HepG2 (cell line): ENCODE data around the gene FGD2. TPM values are rescaled to one million over a fixed set of nuclear protein-coding genes. Genes with fewer than 3 reads are reported as not detected.

Experiments used
- ARHGAP35 ChIP-seq: sonication (generic); formaldehyde crosslinking; IDR thresholded peaks from 2 replicates; pipeline ENCODE4 v1.9.0; 2022; ENCODE audit warnings: mild to moderate bottlenecking, inconsistent platforms, moderate library complexity, missing genetic modification reagents, borderline replicate concordance
- ATF7 ChIP-seq, 2 experiments: fragments of 450-650 bp in 1 of 2; sonication (generic) in 1 of 2; formaldehyde crosslinking in 1 of 2; IDR thresholded peaks; 2 replicates each; pipeline versions ENCODE4 v1.4.0 to v1.6.1; 2016 to 2020; ENCODE audit warnings: antibody characterized with exemption in 1 of 2, mild to moderate bottlenecking in 1 of 2, missing genetic modification reagents in 1 of 2
- ELF1 ChIP-seq: sonication (generic); formaldehyde crosslinking; IDR thresholded peaks from 2 replicates; pipeline ENCODE4 v1.4.0; 2020; ENCODE audit warnings: missing genetic modification reagents
- GLI4 ChIP-seq: sonication (generic); formaldehyde crosslinking; IDR thresholded peaks from 2 replicates; pipeline ENCODE4 v1.5.1; 2020; ENCODE audit warnings: missing genetic modification reagents, mild to moderate bottlenecking, moderate library complexity, borderline replicate concordance
- HES4 ChIP-seq: sonication (generic); formaldehyde crosslinking; IDR thresholded peaks from 2 replicates; pipeline ENCODE4 v1.9.0; 2021; ENCODE audit warnings: mild to moderate bottlenecking, missing genetic modification reagents, borderline replicate concordance
- KLF11 ChIP-seq: IDR thresholded peaks from 2 replicates; pipeline ENCODE4 v1.6.1; 2016; ENCODE audit warnings: missing compliant biosample characterization
- NR2F1 ChIP-seq, 2 experiments: fragments of 450-650 bp in 1 of 2; formaldehyde crosslinking in 1 of 2; IDR thresholded peaks; 2 replicates each; pipeline versions ENCODE4 v1.5.0 to v1.6.1; 2016 to 2020; ENCODE audit warnings: mild to moderate bottlenecking in 1 of 2, missing compliant biosample characterization in 1 of 2, missing genetic modification reagents in 1 of 2, moderate library complexity in 1 of 2
- PLRG1 ChIP-seq: fragments of 450-650 bp; conservative IDR thresholded peaks from 2 replicates; pipeline ENCODE4 v1.6.1; 2016
- POLR2AphosphoS2 ChIP-seq: IDR thresholded peaks from 2 replicates; pipeline ENCODE4 v1.6.1; 2011; ENCODE audit warnings: low read depth, low read length, improper control_type of control experiment
- RBFOX2 ChIP-seq: fragments of 200-400 bp; formaldehyde crosslinking; IDR thresholded peaks from 2 replicates; pipeline ENCODE4 v1.6.1; 2017; ENCODE audit warnings: low read depth, mild to moderate bottlenecking, low read length
- RBM39 ChIP-seq: fragments of 200-400 bp; formaldehyde crosslinking; IDR thresholded peaks from one replicate; pipeline ENCODE4 v1.6.1; 2018; ENCODE audit warnings: antibody characterized with exemption, mild to moderate bottlenecking, low read depth, low read length; ENCODE audit not compliant: poor library complexity, severe bottlenecking
- SOX13 ChIP-seq, 3 experiments: fragments of 450-650 bp in 1 of 3; sonication (generic) in 1 of 3; formaldehyde crosslinking in 1 of 3; IDR thresholded peaks in 2 of 3; conservative IDR thresholded peaks in 1 of 3; 2 replicates each; pipeline versions ENCODE4 v1.5.0 to v1.6.1; 2016 to 2020; ENCODE audit warnings: antibody characterized with exemption in 1 of 3, mild to moderate bottlenecking in 1 of 3, missing compliant biosample characterization in 1 of 3, missing genetic modification reagents in 1 of 3, moderate library complexity in 1 of 3
- TBX3 ChIP-seq: fragments of 450-650 bp; IDR thresholded peaks from 2 replicates; pipeline ENCODE4 v1.6.1; 2017; ENCODE audit warnings: antibody characterized with exemption, mild to moderate bottlenecking, inconsistent platforms, borderline replicate concordance
- TCF7 ChIP-seq: sonication (generic); IDR thresholded peaks from 2 replicates; pipeline ENCODE4 v1.6.1; 2016; ENCODE audit warnings: antibody characterized with exemption, low read depth
- YY1 ChIP-seq: IDR thresholded peaks from 2 replicates; pipeline ENCODE4 v1.6.1; 2011; ENCODE audit warnings: low read length, low read depth, moderate library complexity, mild to moderate bottlenecking; ENCODE audit not compliant: insufficient read depth, insufficient replicate concordance
- ZBTB7B ChIP-seq: sonication (generic); formaldehyde crosslinking; IDR thresholded peaks from 2 replicates; pipeline ENCODE4 v1.4.0; 2020; ENCODE audit warnings: missing genetic modification reagents
- ZKSCAN8 ChIP-seq: IDR thresholded peaks from 2 replicates; pipeline ENCODE4 v1.6.1; 2016; ENCODE audit warnings: borderline replicate concordance, missing genetic modification reagents, missing compliant biosample characterization
- ZNF354B ChIP-seq: sonication (generic); formaldehyde crosslinking; IDR thresholded peaks from 2 replicates; pipeline ENCODE4 v1.8.0; 2022; ENCODE audit warnings: mild to moderate bottlenecking, missing genetic modification reagents
- polyA plus RNA-seq, 8 experiments: library from polyadenylated mRNA; depleted of rRNA in 3 of 8; stranded (reverse) in 7 of 8; unstranded in 1 of 8; fragments of >200 nt; fragmentation: Illumina TruSeq in 4 of 8; extraction: Trizol in 4 of 8; gene quantifications; 2 replicates each; pipeline versions ENCODE4 v1.2.1 to v1.2.3, GENCODE V29; 2011 to 2016; ENCODE audit warnings: low read depth in 4 of 8, missing spikeins in 1 of 8, mixed read lengths in 1 of 8; ENCODE audit not compliant: insufficient read depth in 1 of 8
- total RNA-seq, 5 experiments: library from RNA; depleted of rRNA; stranded (reverse); fragments of >200 nt; fragmentation: Illumina TruSeq; extraction: Trizol; gene quantifications; 2 replicates each; pipeline ENCODE4 v1.2.3, GENCODE V29; 2016; ENCODE audit warnings: low read depth in 1 of 5
- TF ChIP-seq, protein P1 (sequence below): sonication (generic); formaldehyde crosslinking; IDR thresholded peaks from 2 replicates; pipeline ENCODE4 v1.4.0; 2020; ENCODE audit warnings: mild to moderate bottlenecking, missing genetic modification reagents
- TF ChIP-seq, protein P2 (sequence below): IDR thresholded peaks from 2 replicates; pipeline ENCODE4 v1.6.1; 2016; ENCODE audit warnings: low read depth, borderline replicate concordance
- TF ChIP-seq, protein P3 (sequence below): sonication (generic); formaldehyde crosslinking; IDR thresholded peaks from 2 replicates; pipeline ENCODE4 v1.9.0; 2021; ENCODE audit warnings: missing genetic modification reagents, mild to moderate bottlenecking, borderline replicate concordance
- TF ChIP-seq, protein P4 (sequence below): sonication (generic); formaldehyde crosslinking; IDR thresholded peaks from 2 replicates; pipeline ENCODE4 v1.5.0; 2020; ENCODE audit warnings: missing genetic modification reagents, mild to moderate bottlenecking, borderline replicate concordance
- TF ChIP-seq, protein P5 (sequence below): sonication (generic); formaldehyde crosslinking; conservative IDR thresholded peaks from 2 replicates; pipeline ENCODE4 v1.4.0; 2020; ENCODE audit warnings: missing genetic modification reagents

FGD2 gene
- total and polyA plus RNA-seq, 2 of the 13 experiments (the other 11 are each of a cell fraction or from before 2014, with no cell fraction given), result not detected

DNA sequence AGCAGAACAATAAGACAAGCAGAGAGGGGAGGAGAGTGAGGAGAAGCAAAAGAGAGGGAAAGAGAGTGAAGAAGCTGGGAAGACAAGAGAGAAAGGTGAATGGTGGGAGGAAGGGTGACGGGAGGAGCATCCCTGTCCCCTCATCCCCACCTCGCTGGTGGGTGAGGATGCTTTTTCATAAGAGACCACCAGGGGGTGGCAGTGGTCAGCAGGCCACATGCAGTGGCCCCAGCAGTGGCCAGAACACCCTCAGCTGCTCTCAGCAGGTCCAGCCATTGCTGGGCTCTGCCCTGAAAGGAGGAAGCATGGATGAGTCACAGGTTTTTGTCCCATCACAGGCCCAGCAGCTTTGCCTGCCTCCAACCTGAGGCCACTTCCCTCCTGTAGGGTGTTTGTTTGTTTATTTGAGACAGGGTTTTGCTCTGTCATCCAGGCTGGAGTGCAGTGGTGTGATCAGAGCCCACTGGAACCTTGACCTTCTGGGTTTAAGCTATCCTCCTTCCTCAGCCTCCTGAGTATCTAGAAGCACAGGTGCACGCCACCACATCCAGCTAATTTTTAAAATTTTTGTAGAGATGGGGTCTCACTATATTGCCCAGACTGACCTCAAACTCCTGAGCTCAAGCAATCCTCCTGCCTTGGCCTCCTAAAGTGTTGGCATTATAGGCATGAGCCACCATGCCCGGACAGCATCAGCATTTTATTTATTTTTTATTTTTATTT, 24.0 kb downstream of the FGD2 start (continued):
- TF ChIP-seq HES4 (no peak), ELF1 (CRISPR knock-in tag) (peak; percentile 21; the same call in 1 of the 2 replicates), TCF7 (no peak), RBM39 (no peak), RBFOX2 (no peak), TBX3 (no peak), ARHGAP35 (CRISPR knock-in tag) (no peak), ATF7 (IDR thresholded peaks at IDR 0.05) (no peak), ATF7 (CRISPR knock-in tag; IDR thresholded peaks at IDR 0.05) (no peak), PLRG1 (no peak), ZNF354B (CRISPR knock-in tag) (no peak), POLR2AphosphoS2 (no peak), KLF11 (no peak), NR2F1 (CRISPR knock-in tag; IDR thresholded peaks at IDR 0.05) (0 out of 4 replicates have a peak, but pooled peaks of 1 of the 2 experiments have one; percentile 16), YY1 (peak; percentile 79), ZBTB7B (CRISPR knock-in tag) (peak; percentile 16; the same call in 1 of the 2 replicates), SOX13 (IDR thresholded peaks at IDR 0.05) (no peak), SOX13 (CRISPR knock-in tag; conservative IDR thresholded peaks at IDR 0.05 in 1 of 2, IDR thresholded peaks at IDR 0.05 in 1 of 2) (no peak; a peak in 1 of 4 replicates), ZKSCAN8 (CRISPR knock-in tag) (peak; percentile 54; the same call in 1 of the 2 replicates), GLI4 (CRISPR knock-in tag) (no peak)
- TF ChIP-seq, protein P1, sequence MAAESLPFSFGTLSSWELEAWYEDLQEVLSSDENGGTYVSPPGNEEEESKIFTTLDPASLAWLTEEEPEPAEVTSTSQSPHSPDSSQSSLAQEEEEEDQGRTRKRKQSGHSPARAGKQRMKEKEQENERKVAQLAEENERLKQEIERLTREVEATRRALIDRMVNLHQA (CRISPR knock-in tag), result no peak
- TF ChIP-seq, protein P2, sequence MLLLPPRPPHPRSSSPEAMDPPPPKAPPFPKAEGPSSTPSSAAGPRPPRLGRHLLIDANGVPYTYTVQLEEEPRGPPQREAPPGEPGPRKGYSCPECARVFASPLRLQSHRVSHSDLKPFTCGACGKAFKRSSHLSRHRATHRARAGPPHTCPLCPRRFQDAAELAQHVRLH (CRISPR knock-in tag), result peak; percentile 90
- TF ChIP-seq, protein P3, sequence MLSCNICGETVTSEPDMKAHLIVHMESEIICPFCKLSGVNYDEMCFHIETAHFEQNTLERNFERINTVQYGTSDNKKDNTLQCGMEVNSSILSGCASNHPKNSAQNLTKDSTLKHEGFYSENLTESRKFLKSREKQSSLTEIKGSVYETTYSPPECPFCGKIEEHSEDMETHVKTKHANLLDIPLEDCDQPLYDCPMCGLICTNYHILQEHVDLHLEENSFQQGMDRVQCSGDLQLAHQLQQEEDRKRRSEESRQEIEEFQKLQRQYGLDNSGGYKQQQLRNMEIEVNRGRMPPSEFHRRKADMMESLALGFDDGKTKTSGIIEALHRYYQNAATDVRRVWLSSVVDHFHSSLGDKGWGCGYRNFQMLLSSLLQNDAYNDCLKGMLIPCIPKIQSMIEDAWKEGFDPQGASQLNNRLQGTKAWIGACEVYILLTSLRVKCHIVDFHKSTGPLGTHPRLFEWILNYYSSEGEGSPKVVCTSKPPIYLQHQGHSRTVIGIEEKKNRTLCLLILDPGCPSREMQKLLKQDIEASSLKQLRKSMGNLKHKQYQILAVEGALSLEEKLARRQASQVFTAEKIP (CRISPR knock-in tag), result no peak
- TF ChIP-seq, protein P4, sequence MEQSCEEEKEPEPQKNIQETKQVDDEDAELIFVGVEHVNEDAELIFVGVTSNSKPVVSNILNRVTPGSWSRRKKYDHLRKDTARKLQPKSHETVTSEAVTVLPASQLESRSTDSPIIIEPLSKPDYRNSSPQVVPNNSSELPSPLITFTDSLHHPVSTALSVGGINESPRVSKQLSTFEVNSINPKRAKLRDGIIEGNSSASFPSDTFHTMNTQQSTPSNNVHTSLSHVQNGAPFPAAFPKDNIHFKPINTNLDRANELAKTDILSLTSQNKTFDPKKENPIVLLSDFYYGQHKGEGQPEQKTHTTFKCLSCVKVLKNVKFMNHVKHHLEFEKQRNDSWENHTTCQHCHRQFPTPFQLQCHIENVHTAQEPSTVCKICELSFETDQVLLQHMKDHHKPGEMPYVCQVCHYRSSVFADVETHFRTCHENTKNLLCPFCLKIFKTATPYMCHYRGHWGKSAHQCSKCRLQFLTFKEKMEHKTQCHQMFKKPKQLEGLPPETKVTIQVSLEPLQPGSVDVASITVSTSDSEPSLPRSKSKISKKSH (CRISPR knock-in tag), result no peak; the same call in 1 of the 2 replicates
- TF ChIP-seq, protein P5, sequence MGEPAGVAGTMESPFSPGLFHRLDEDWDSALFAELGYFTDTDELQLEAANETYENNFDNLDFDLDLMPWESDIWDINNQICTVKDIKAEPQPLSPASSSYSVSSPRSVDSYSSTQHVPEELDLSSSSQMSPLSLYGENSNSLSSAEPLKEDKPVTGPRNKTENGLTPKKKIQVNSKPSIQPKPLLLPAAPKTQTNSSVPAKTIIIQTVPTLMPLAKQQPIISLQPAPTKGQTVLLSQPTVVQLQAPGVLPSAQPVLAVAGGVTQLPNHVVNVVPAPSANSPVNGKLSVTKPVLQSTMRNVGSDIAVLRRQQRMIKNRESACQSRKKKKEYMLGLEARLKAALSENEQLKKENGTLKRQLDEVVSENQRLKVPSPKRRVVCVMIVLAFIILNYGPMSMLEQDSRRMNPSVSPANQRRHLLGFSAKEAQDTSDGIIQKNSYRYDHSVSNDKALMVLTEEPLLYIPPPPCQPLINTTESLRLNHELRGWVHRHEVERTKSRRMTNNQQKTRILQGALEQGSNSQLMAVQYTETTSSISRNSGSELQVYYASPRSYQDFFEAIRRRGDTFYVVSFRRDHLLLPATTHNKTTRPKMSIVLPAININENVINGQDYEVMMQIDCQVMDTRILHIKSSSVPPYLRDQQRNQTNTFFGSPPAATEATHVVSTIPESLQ (CRISPR knock-in tag), result no peak
